ENCODE results near the gene HLA-E.

GRCh38 chr6:30441171-30441570 is 48.1 kb upstream of the HLA-E start:
- no peak for TF ChIP-seq CTCF (IDR thresholded peaks at IDR 0.05)
- TF ChIP-seq POLR2AphosphoS5 (IDR thresholded peaks at IDR 0.05) = no peak
- TF ChIP-seq POLR2A (IDR thresholded peaks at IDR 0.05) = no peak

Data from breast epithelium (tissue), 3 donors.